Neural cell (in vitro differentiated cells): ENCODE results near the gene RAB1B. TPM values are rescaled to one million over a fixed set of nuclear protein-coding genes. Genes with fewer than 3 reads are reported as not detected.

ENCODE experiments used
- H2AFZ ChIP-seq: fragments of 200-600, 300-800 bp; sonication (generic), shearing (Covaris generic); 2 replicates; pipeline ENCODE4 v1.6.0; 2014; ENCODE audit warnings: low read depth, mild to moderate bottlenecking, antibody characterized with exemption, low read length, moderate library complexity
- H3F3A ChIP-seq: fragments of 200-600 bp; shearing (Covaris generic); 2 replicates; pipeline ENCODE4 v1.6.1; 2016; ENCODE audit warnings: mild to moderate bottlenecking, moderate library complexity, mixed read lengths, antibody characterized with exemption, low read length; ENCODE audit not compliant: insufficient read depth, poor library complexity, severe bottlenecking
- H3K27ac ChIP-seq: fragments of 200-600, 300-800 bp; sonication (generic), shearing (Covaris generic); 2 replicates; pipeline ENCODE4 v1.5.1; 2014; ENCODE audit warnings: mild to moderate bottlenecking, low read length, moderate library complexity
- H3K27me3 ChIP-seq: fragments of 300-800, 200-600 bp; sonication (generic), shearing (Covaris generic); 2 replicates; pipeline ENCODE4 v1.6.0; 2014; ENCODE audit warnings: mild to moderate bottlenecking, low read depth, low read length, moderate library complexity; ENCODE audit not compliant: insufficient read depth
- H3K36me3 ChIP-seq: fragments of 300-800, 200-600 bp; sonication (generic), shearing (Covaris generic); 2 replicates; pipeline ENCODE4 v1.5.1; 2014; ENCODE audit warnings: mild to moderate bottlenecking, antibody characterized with exemption, low read length, moderate library complexity; ENCODE audit not compliant: insufficient read depth
- H3K4me2 ChIP-seq: fragments of 300-800, 200-600 bp; sonication (generic), shearing (Covaris generic); 2 replicates; pipeline ENCODE4 v1.6.0; 2014; ENCODE audit warnings: mild to moderate bottlenecking, low read length
- H3K4me3 ChIP-seq: fragments of 300-800, 200-600 bp; sonication (generic), shearing (Covaris generic); 2 replicates; pipeline ENCODE4 v1.5.1; 2014; ENCODE audit warnings: mild to moderate bottlenecking, low read length, moderate library complexity
- H3K79me2 ChIP-seq: fragments of 200-600 bp; shearing (Covaris generic); replicated peaks from 2 replicates; pipeline ENCODE4 v1.6.0; 2014; ENCODE audit warnings: mild to moderate bottlenecking, low read length, moderate library complexity; ENCODE audit not compliant: insufficient read depth
- H3K9ac ChIP-seq: fragments of 300-800, 200-600 bp; sonication (generic), shearing (Covaris generic); 2 replicates; pipeline ENCODE4 v1.6.1; 2016; ENCODE audit warnings: mild to moderate bottlenecking, low read length, mixed read lengths
- H3K9me2 ChIP-seq: fragments of 200-600 bp; shearing (Covaris generic); 2 replicates; pipeline ENCODE4 v1.6.1; 2016; ENCODE audit warnings: mild to moderate bottlenecking, low read length, mixed read lengths; ENCODE audit not compliant: insufficient read depth
- H3K9me3 ChIP-seq: fragments of 200-600, 300-800 bp; sonication (generic), shearing (Covaris generic); 2 replicates; pipeline ENCODE4 v1.6.1; 2016; ENCODE audit warnings: mild to moderate bottlenecking, mixed run types, low read length, moderate library complexity, mixed read lengths
- H4K20me1 ChIP-seq: fragments of 200-600 bp; shearing (Covaris generic); 2 replicates; pipeline ENCODE4 v1.6.1; 2016; ENCODE audit warnings: mild to moderate bottlenecking, mixed run types; ENCODE audit not compliant: insufficient read depth
- EP300 ChIP-seq: fragments of 450-650 bp; conservative IDR thresholded peaks from 2 replicates; pipeline ENCODE4 v1.6.1; 2014; ENCODE audit warnings: antibody characterized with exemption, mild to moderate bottlenecking, moderate library complexity; ENCODE audit not compliant: poor library complexity, severe bottlenecking
- EZH2 ChIP-seq: fragments of 200-600, 300-800 bp; shearing (Covaris generic), sonication (generic); IDR thresholded peaks from 2 replicates; pipeline ENCODE4 v1.6.1; 2014; ENCODE audit warnings: antibody characterized with exemption, low read length, borderline replicate concordance, mild to moderate bottlenecking; ENCODE audit not compliant: insufficient read depth, poor library complexity, severe bottlenecking
- MXI1 ChIP-seq: fragments of 450-650 bp; conservative IDR thresholded peaks from 2 replicates; pipeline ENCODE4 v1.6.1; 2014; ENCODE audit warnings: antibody characterized with exemption, mild to moderate bottlenecking; ENCODE audit not compliant: poor library complexity, severe bottlenecking
- POLR2AphosphoS5 ChIP-seq: IDR thresholded peaks from 2 replicates; pipeline ENCODE4 v1.6.1; 2012
- RAD21 ChIP-seq: fragments of 450-650 bp; conservative IDR thresholded peaks from 2 replicates; pipeline ENCODE4 v1.6.1; 2014; ENCODE audit warnings: antibody characterized with exemption, mild to moderate bottlenecking, moderate library complexity
- SMC3 ChIP-seq: fragments of 450-650 bp; conservative IDR thresholded peaks from 2 replicates; pipeline ENCODE4 v1.6.1; 2014; ENCODE audit warnings: antibody characterized with exemption, mild to moderate bottlenecking, moderate library complexity; ENCODE audit not compliant: poor library complexity
- TAF1 ChIP-seq: IDR thresholded peaks from 2 replicates; pipeline ENCODE4 v1.6.1; 2012; ENCODE audit warnings: low read depth
- polyA plus RNA-seq: library from polyadenylated mRNA; depleted of rRNA; stranded (reverse); fragments of >200 nt; gene quantifications from 2 replicates; pipeline ENCODE4 v1.2.3, GENCODE V29; 2014
- TF ChIP-seq, protein P1 (sequence below): IDR thresholded peaks from 2 replicates; pipeline ENCODE4 v1.6.1; 2012; ENCODE audit warnings: borderline replicate concordance
- TF ChIP-seq, protein P2 (sequence below): fragments of 450-650 bp; IDR thresholded peaks from 2 replicates; pipeline ENCODE4 v1.5.1; 2014; ENCODE audit warnings: antibody characterized with exemption, mild to moderate bottlenecking, moderate library complexity; ENCODE audit not compliant: poor library complexity, severe bottlenecking

The RAB1B gene
- polyA plus RNA-seq, 1 donor from 2014 or later: 27.2 TPM

DNA sequence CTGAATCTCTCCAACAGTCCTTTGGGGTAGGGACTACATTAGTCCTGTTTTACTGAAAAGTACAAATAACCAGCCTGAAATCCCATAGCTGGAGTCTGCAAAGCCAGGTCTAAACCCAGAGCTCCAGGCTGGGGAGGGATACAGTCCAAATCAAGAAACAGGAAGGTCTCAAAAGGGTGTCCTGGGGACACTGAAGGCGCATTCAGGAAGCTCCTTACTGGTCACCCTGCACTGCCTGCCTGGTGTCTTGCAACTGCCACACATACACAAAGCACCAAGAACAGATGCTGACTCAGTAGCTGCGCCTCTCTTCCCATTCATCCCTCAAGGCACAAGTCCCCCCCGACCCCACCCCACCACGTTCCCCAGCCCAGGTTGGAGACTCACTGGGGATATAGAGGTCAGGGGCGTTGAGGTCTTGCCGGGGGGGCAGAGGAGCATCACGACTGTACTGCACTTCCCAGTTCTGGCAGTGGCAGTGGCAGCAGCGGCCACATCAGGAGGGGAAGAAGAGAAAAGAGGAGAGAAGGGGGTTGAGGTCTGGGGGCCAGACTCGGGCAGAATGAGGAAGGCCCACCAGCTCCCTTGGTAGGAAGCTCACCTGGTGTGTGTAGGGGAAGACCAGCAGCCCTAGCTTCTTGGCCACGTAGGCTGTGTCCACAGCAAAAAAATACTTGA is 18.9 kb downstream of the RAB1B start:
- H3K9me3 ChIP-seq: no peaks in the 10 kb centered on the region
- peak overlapping the region; percentile 86 for H3K4me3 ChIP-seq
- H4K20me1 ChIP-seq: peaks cover 8% of the 10 kb centered on the region
- no peak overlapping the region for H3K4me2 ChIP-seq
- peak overlapping the region; percentile 88 for H3K27ac ChIP-seq
- H2AFZ ChIP-seq: no peak overlapping the region
- no peaks in the 10 kb centered on the region for H3K36me3 ChIP-seq
- H3K9me2 ChIP-seq: no peaks in the 10 kb centered on the region
- H3K27me3 ChIP-seq: peaks cover 22% of the 10 kb centered on the region
- H3F3A ChIP-seq: no peaks in the 10 kb centered on the region
- TF ChIP-seq MXI1 (no peak), EZH2 (no peak), POLR2AphosphoS5 (no peak), RAD21 (no peak), TAF1 (no peak), SMC3 (no peak), EP300 (no peak)
- TF ChIP-seq, protein P1, sequence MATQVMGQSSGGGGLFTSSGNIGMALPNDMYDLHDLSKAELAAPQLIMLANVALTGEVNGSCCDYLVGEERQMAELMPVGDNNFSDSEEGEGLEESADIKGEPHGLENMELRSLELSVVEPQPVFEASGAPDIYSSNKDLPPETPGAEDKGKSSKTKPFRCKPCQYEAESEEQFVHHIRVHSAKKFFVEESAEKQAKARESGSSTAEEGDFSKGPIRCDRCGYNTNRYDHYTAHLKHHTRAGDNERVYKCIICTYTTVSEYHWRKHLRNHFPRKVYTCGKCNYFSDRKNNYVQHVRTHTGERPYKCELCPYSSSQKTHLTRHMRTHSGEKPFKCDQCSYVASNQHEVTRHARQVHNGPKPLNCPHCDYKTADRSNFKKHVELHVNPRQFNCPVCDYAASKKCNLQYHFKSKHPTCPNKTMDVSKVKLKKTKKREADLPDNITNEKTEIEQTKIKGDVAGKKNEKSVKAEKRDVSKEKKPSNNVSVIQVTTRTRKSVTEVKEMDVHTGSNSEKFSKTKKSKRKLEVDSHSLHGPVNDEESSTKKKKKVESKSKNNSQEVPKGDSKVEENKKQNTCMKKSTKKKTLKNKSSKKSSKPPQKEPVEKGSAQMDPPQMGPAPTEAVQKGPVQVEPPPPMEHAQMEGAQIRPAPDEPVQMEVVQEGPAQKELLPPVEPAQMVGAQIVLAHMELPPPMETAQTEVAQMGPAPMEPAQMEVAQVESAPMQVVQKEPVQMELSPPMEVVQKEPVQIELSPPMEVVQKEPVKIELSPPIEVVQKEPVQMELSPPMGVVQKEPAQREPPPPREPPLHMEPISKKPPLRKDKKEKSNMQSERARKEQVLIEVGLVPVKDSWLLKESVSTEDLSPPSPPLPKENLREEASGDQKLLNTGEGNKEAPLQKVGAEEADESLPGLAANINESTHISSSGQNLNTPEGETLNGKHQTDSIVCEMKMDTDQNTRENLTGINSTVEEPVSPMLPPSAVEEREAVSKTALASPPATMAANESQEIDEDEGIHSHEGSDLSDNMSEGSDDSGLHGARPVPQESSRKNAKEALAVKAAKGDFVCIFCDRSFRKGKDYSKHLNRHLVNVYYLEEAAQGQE: no peak
- TF ChIP-seq, protein P2, sequence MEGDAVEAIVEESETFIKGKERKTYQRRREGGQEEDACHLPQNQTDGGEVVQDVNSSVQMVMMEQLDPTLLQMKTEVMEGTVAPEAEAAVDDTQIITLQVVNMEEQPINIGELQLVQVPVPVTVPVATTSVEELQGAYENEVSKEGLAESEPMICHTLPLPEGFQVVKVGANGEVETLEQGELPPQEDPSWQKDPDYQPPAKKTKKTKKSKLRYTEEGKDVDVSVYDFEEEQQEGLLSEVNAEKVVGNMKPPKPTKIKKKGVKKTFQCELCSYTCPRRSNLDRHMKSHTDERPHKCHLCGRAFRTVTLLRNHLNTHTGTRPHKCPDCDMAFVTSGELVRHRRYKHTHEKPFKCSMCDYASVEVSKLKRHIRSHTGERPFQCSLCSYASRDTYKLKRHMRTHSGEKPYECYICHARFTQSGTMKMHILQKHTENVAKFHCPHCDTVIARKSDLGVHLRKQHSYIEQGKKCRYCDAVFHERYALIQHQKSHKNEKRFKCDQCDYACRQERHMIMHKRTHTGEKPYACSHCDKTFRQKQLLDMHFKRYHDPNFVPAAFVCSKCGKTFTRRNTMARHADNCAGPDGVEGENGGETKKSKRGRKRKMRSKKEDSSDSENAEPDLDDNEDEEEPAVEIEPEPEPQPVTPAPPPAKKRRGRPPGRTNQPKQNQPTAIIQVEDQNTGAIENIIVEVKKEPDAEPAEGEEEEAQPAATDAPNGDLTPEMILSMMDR: no peak
- H3K79me2 ChIP-seq: peaks cover 31% of the 10 kb centered on the region
- H3K9ac ChIP-seq: peak overlapping the region; percentile 92

DNA sequence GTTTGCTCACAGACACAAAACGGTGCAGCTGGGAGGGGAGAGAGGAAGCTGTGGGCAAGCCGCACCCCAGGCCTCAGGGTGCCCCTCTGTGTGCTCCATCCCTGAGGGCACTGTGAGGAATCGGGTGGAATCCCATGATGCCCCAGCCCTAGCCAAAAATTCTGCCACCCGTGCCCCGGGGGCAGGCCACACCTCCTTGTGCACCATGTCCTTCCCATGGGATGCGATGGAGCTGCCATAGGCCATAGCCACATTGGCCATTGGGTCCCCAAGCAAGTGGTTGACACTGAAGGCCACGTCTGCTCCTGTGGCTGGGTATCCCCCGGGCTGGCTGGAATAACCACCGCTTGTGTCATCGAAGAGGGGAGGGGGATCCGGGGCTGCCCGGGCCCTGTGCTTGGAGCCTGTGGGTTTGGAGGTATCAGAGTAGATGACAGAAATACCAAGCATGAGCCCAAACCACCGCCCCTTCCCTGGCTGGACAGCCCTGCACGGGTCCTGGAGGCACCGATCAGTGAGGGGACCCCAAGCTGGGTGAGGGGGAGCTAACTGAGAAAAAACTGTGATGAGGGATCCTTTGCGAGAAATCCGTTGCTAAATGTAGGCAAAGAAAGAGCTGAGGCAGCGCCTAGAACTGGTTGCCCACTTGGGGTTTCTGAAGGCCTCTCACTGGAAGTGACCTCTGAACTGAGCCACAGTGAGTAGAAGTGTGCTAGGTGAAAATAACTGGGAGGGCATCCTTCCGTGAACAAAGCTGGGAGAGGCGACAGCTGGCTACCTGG is 19.6 kb downstream of the RAB1B start:
- Histone ChIP-seq H3K27me3 (peaks cover 29% of the 10 kb centered on the region), H3K9ac (peak overlapping the region; percentile 92), H2AFZ (no peak overlapping the region), H3K36me3 (no peaks in the 10 kb centered on the region), H3K9me2 (no peaks in the 10 kb centered on the region), H3K4me2 (peak overlapping the region; percentile 49), H3K79me2 (peaks cover 25% of the 10 kb centered on the region), H3K9me3 (no peaks in the 10 kb centered on the region), H4K20me1 (peaks cover 3% of the 10 kb centered on the region), H3K4me3 (peak overlapping the region; percentile 86), H3F3A (no peaks in the 10 kb centered on the region), H3K27ac (peak overlapping the region; percentile 88)
- TF ChIP-seq POLR2AphosphoS5: no peak
- TF ChIP-seq MXI1: no peak
- no peak for TF ChIP-seq SMC3
- TF ChIP-seq, protein P2: no peak
- TF ChIP-seq, protein P1: no peak
- no peak for TF ChIP-seq RAD21
- TF ChIP-seq EP300: no peak
- TF ChIP-seq EZH2: no peak
- TF ChIP-seq TAF1: no peak
